HEK293T (cell line): ENCODE results near the gene RAB7B.

Experiments used
- CTCF ChIA-PET: fragments of 350-600 bp; formaldehyde crosslinking; extraction: SDS; loops from one replicate; lab custom pipeline; 2021; ENCODE audit warnings: antibody characterized with exemption, inconsistent platforms; lab: Yijun Ruan, JAX
- POLR2A ChIA-PET: fragments of 350-600 bp; formaldehyde crosslinking; extraction: SDS; loops from one replicate; lab custom pipeline; 2020; ENCODE audit warnings: antibody characterized with exemption, inconsistent platforms; lab: Yijun Ruan, JAX
- DNase-seq: peaks from one replicate; pipeline ENCODE4 v3.0.0; 2012; ENCODE audit warnings: mixed read lengths; ENCODE audit errors: extremely low spot score
- ARNT ChIP-seq: fragments of 450-650 bp; IDR thresholded peaks from 2 replicates; pipeline ENCODE4 v1.6.1; 2017; ENCODE audit warnings: mild to moderate bottlenecking
- BHLHE40 ChIP-seq: fragments of 450-650 bp; IDR thresholded peaks from 2 replicates; pipeline ENCODE4 v1.6.1; 2016; ENCODE audit warnings: mild to moderate bottlenecking, moderate library complexity, borderline replicate concordance
- CTBP1 ChIP-seq: fragments of 450-650 bp; IDR thresholded peaks from 2 replicates; pipeline ENCODE4 v1.6.1; 2016; ENCODE audit warnings: borderline replicate concordance
- ELF4 ChIP-seq: fragments of 450-650 bp; IDR thresholded peaks from 2 replicates; pipeline ENCODE4 v1.6.1; 2017; ENCODE audit warnings: antibody characterized with exemption
- FOXA1 ChIP-seq: fragments of 450-650 bp; IDR thresholded peaks from 2 replicates; pipeline ENCODE4 v1.6.1; 2016; ENCODE audit warnings: mild to moderate bottlenecking
- FOXK2 ChIP-seq: fragments of 450-650 bp; IDR thresholded peaks from 2 replicates; pipeline ENCODE4 v1.6.1; 2016; ENCODE audit warnings: mild to moderate bottlenecking
- FOXM1 ChIP-seq: fragments of 450-650 bp; IDR thresholded peaks from 2 replicates; pipeline ENCODE4 v1.6.1; 2017; ENCODE audit warnings: mild to moderate bottlenecking, borderline replicate concordance
- HDGF ChIP-seq: fragments of 450-650 bp; IDR thresholded peaks from 2 replicates; pipeline ENCODE4 v1.6.1; 2017; ENCODE audit warnings: antibody characterized with exemption, borderline replicate concordance
- L3MBTL2 ChIP-seq: fragments of 450-650 bp; conservative IDR thresholded peaks from 2 replicates; pipeline ENCODE4 v1.6.1; 2016; ENCODE audit warnings: mild to moderate bottlenecking
- LEF1 ChIP-seq: fragments of 450-650 bp; IDR thresholded peaks from 2 replicates; pipeline ENCODE4 v1.6.1; 2017; ENCODE audit warnings: mild to moderate bottlenecking, borderline replicate concordance
- NFRKB ChIP-seq: fragments of 450-650 bp; IDR thresholded peaks from 2 replicates; pipeline ENCODE4 v1.6.1; 2016; ENCODE audit warnings: mild to moderate bottlenecking, moderate library complexity
- SP1 ChIP-seq: fragments of 450-650 bp; IDR thresholded peaks from 2 replicates; pipeline ENCODE4 v1.6.1; 2017
- SUZ12 ChIP-seq: fragments of 450-650 bp; IDR thresholded peaks from 2 replicates; pipeline ENCODE4 v1.6.1; 2016; ENCODE audit warnings: mild to moderate bottlenecking
- TARDBP ChIP-seq: fragments of 450-650 bp; IDR thresholded peaks from 2 replicates; pipeline ENCODE4 v1.6.1; 2016
- ZNF384 ChIP-seq: fragments of 450-650 bp; IDR thresholded peaks from 2 replicates; pipeline ENCODE4 v1.6.1; 2016
- TF ChIP-seq, protein P1 (sequence below): fragments of 450-650 bp; IDR thresholded peaks from 2 replicates; pipeline ENCODE4 v1.6.1; 2016

RAB7B gene

DNA sequence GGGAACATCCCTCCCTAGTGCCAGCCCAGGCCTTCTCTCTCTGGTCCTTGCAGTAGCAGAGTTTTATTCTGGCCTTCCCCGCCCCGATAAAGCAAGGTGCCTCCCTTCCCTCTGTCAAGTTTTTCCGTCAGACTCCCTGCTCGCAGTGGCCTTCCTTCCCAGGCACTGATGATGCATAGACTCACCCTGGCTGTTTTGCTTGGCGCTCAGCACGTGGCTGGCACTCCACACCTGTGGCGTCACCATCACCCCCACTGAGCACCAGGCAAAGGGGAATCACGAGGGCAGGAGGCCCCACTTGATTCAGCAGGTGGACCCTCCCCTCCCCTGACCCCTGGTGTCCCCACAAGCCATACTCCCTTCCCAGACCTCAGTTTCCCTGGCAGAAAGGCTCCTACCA, 67.3 kb downstream of the RAB7B start:
- DNase-seq = no peak
- no peak for TF ChIP-seq HDGF
- TF ChIP-seq TARDBP = no peak
- no peak for TF ChIP-seq ARNT
- TF ChIP-seq SUZ12 = no peak
- no peak for TF ChIP-seq CTBP1
- no peak for TF ChIP-seq FOXM1
- TF ChIP-seq NFRKB = no peak
- no peak for TF ChIP-seq FOXK2
- TF ChIP-seq FOXA1 = no peak
- TF ChIP-seq ZNF384 = no peak
- no peak for TF ChIP-seq SP1
- POLR2A ChIA-PET = no interaction called here
- CTCF ChIA-PET = no interaction called here

DNA sequence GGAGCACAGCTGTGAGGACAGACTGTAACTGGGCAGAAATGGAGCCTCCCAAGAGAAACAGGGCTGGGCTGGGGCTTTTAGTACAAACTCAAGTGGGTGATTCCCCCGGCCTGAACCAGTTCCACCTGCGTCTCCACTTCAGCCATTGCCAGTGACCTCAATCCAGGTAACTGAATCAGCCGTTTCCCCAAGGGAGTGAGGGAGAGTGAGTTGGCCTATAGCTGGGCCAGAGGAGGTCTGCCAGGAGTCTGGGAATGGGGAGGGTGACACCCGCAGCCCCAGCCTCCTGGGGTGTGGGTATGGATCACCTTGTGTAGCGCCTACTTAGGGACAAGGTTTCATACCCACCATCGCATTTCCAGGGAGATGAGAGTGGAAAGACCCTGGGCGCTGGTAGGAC, 68.4 kb downstream of the RAB7B start:
- DNase-seq = no peak
- ChIA-PET CTCF (interaction anchor here (1.5 kb wide), 1 partner anchor 43 kb away, joined by 3 read pairs; no protein-coding TSS in a partner anchor), POLR2A (no interaction called here)
- TF ChIP-seq SUZ12 (no peak), ARNT (no peak), TARDBP (no peak), CTBP1 (no peak), BHLHE40 (no peak), NFRKB (no peak), FOXK2 (no peak), ZNF384 (no peak), HDGF (no peak)

- CTCF ChIA-PET = interaction anchor here (1.0 to 1.5 kb wide), 2 partner anchors 15 to 43 kb away, joined by 3 read pairs; no protein-coding TSS in a partner anchor
- TF ChIP-seq SUZ12 (no peak), CTBP1 (no peak), BHLHE40 (no peak), FOXK2 (no peak), TARDBP (no peak), FOXA1 (no peak), ARNT (no peak), ZNF384 (no peak), SP1 (no peak), LEF1 (no peak)
- TF ChIP-seq, protein P1, sequence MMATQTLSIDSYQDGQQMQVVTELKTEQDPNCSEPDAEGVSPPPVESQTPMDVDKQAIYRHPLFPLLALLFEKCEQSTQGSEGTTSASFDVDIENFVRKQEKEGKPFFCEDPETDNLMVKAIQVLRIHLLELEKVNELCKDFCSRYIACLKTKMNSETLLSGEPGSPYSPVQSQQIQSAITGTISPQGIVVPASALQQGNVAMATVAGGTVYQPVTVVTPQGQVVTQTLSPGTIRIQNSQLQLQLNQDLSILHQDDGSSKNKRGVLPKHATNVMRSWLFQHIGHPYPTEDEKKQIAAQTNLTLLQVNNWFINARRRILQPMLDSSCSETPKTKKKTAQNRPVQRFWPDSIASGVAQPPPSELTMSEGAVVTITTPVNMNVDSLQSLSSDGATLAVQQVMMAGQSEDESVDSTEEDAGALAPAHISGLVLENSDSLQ = no peak
- POLR2A ChIA-PET = no interaction called here
- DNase-seq = no peak
Observed at GRCh38 chr1:205933671-205934618, 69.2 kb downstream of the RAB7B start.

DNA sequence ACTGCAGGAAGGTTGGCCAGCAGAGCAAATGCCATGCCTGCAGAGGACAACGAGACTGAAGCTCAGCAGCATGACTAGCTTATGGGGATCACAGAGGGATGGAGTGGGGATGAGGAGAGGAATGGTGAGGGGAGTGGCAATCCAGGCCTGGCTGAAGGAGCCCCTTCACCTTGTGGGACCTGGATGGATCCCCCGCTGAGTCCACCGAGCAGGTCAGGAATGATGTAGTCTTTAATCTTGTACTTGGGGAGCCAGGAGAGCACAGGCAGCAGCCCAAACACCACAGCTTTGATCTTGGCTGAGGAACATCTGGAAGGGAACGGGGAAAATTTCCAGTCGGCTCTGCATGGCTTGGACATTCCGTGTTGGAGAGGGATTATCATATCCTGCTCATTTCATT, 70.4 kb downstream of the RAB7B start:
- POLR2A ChIA-PET = no interaction called here
- CTCF ChIA-PET = interaction anchor here (1.0 kb wide), 2 partner anchors 14 to 502 kb away, joined by 3 to 4 read pairs; no protein-coding TSS in a partner anchor
- DNase-seq = no peak
- no peak for TF ChIP-seq BHLHE40
- TF ChIP-seq L3MBTL2 = no peak
- no peak for TF ChIP-seq FOXK2
- TF ChIP-seq SUZ12 = no peak
- TF ChIP-seq HDGF = no peak
- TF ChIP-seq, protein P1 = no peak
- no peak for TF ChIP-seq NFRKB
- no peak for TF ChIP-seq SP1
- no peak for TF ChIP-seq CTBP1
- no peak for TF ChIP-seq FOXA1
- no peak for TF ChIP-seq ARNT
- TF ChIP-seq FOXM1 = no peak
- no peak for TF ChIP-seq ELF4
- TF ChIP-seq ZNF384 = no peak
- TF ChIP-seq TARDBP = no peak

- TF ChIP-seq ZNF384 = no peak
- TF ChIP-seq, protein P1 = no peak
- TF ChIP-seq L3MBTL2 = no peak
- TF ChIP-seq FOXM1 = no peak
- TF ChIP-seq ARNT = no peak
- TF ChIP-seq CTBP1 = no peak
- no peak for TF ChIP-seq ELF4
- TF ChIP-seq FOXK2 = no peak
- no peak for TF ChIP-seq NFRKB
- TF ChIP-seq BHLHE40 = no peak
- no peak for TF ChIP-seq SUZ12
- TF ChIP-seq HDGF = no peak
- no peak for TF ChIP-seq FOXA1
- no peak for TF ChIP-seq TARDBP
- no peak for TF ChIP-seq SP1
- POLR2A ChIA-PET = no interaction called here
- CTCF ChIA-PET = interaction anchor here (1.4 kb wide), 1 partner anchor 47 kb away, joined by 3 read pairs; no protein-coding TSS in a partner anchor
- DNase-seq = no peak
Observed at GRCh38 chr1:205930799-205931281, 72.4 kb downstream of the RAB7B start.
